Lung (tissue), 12 donors: ENCODE measurements around the gene ODAM. TPM values are rescaled to one million over a fixed set of nuclear protein-coding genes. Genes with fewer than 3 reads are reported as not detected.

Experiments used
- ATAC-seq: fragments of 200-7000 bp; cut with Tn5 transposase; one replicate; pipeline ENCODE4 v1.9.1; 2020; ENCODE audit warnings: moderate number of reproducible peaks; ENCODE audit not compliant: insufficient read depth, low FRiP score
- DNase-seq, 3 donors: peaks; one replicate each; pipeline ENCODE4 v3.0.0-alpha.2; 2013 to 2017
- H3K27ac ChIP-seq, 2 donors: one replicate each; pipeline ENCODE4 v1.5.1; 2013; ENCODE audit warnings: mild to moderate bottlenecking in 2 of 2, moderate library complexity in 2 of 2, control low read depth in 1 of 2, inconsistent platforms in 1 of 2, low read depth in 1 of 2, low read length in 1 of 2
- H3K27me3 ChIP-seq, 3 donors: one replicate each; pipeline ENCODE4 v1.5.1; 2013; ENCODE audit warnings: low read length in 2 of 3; ENCODE audit not compliant: control insufficient read depth in 3 of 3, insufficient read depth in 3 of 3
- H3K36me3 ChIP-seq, 4 donors: one replicate each; pipeline ENCODE4 v1.5.1; 2013; ENCODE audit warnings: low read length in 4 of 4, mild to moderate bottlenecking in 1 of 4, moderate library complexity in 1 of 4; ENCODE audit not compliant: control insufficient read depth in 4 of 4, insufficient read depth in 4 of 4
- H3K4me1 ChIP-seq, 5 donors: one replicate each; pipeline ENCODE4 v1.5.1; 2013; ENCODE audit warnings: low read length in 5 of 5, mild to moderate bottlenecking in 2 of 5, moderate library complexity in 1 of 5; ENCODE audit not compliant: control insufficient read depth in 5 of 5, insufficient read depth in 5 of 5
- H3K4me3 ChIP-seq: one replicate; pipeline ENCODE4 v1.5.1; 2013; ENCODE audit warnings: mild to moderate bottlenecking, control low read depth, moderate library complexity
- H3K9ac ChIP-seq, 2 donors: one replicate each; pipeline ENCODE4 v1.5.1; 2013; ENCODE audit warnings: low read length in 2 of 2, control low read depth in 1 of 2; ENCODE audit not compliant: insufficient read depth in 1 of 2
- H3K9me3 ChIP-seq, 4 donors: one replicate each; pipeline ENCODE4 v1.5.1; 2013; ENCODE audit warnings: low read length in 3 of 4, mild to moderate bottlenecking in 1 of 4, moderate library complexity in 1 of 4; ENCODE audit not compliant: control insufficient read depth in 4 of 4, insufficient read depth in 3 of 4
- WGBS, 2 donors: extraction: QIAGEN DNeasy Blood & Tissue Kit; methylation state at CpG; one replicate each; pipeline ENCODE4 v1.1.7; 2013; 5-methylcytosine and 5-hydroxymethylcytosine counted together
- polyA plus RNA-seq, 2 donors: library from polyadenylated mRNA; stranded (reverse); fragments of 200-250 nt; gene quantifications; one replicate each; pipeline ENCODE4 v1.2.1, GENCODE V29; 2013
- total RNA-seq, 2 donors: library from RNA; depleted of rRNA in 1 of 2; stranded (reverse); fragments of >200 nt in 1 of 2; gene quantifications; one replicate each; pipeline ENCODE4 v1.2.1, GENCODE V29; 2014 to 2021
- TF ChIP-seq, protein P1 (sequence below): IDR thresholded peaks from 2 replicates; pipeline ENCODE4 v1.5.1; 2012; ENCODE audit warnings: mild to moderate bottlenecking; ENCODE audit errors: control extremely low read depth, extremely low read depth
- donor health status: control.
- donor health status: control.
- donor health status: Bipolar disorder and iron deficiency.
- donor health status: healthy.
- donor health status: DM: yes; HTN: yes; CAD: no.

ODAM gene
- total and polyA plus RNA-seq, 4 donors = 1.6 to 8.8 (median 2.8) TPM

DNA sequence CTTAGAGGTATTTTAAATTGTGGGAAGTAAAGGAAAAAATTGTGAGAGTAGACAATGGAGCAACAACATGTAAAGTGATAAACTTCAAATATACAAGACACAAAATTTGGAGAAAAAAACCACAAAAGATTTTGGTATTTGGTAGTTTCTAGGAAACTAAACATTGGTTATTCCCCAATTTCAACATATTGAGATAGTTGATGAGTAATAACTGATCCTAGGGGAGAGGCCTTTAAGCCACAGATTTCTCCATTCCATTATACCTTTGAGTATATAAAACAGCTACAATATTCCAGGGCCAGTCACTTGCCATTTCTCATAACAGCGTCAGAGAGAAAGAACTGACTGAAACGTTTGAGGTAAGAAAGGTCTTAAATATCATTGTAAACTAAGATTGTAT, 30.3 kb downstream of the ODAM start, which contains the start of gene FDCSP:
TSS of gene FDCSP (plus strand) at position 301 of the 400 bp plus-strand sequence. CDS start 5,071 bp downstream, outside the sequence.
- no peak within 1 kb of the TSS for H3K27ac ChIP-seq
- no peak for DNase-seq
- H3K9me3 ChIP-seq = no peaks in the 10 kb centered on the region
- no peak within 1 kb of the TSS for H3K4me3 ChIP-seq
- H3K36me3 ChIP-seq = no peaks in the 10 kb centered on the region
- WGBS, 2 donors = 71 to 74% methylated on average over 2 of the region's 2 CpGs
- no peaks in the 10 kb centered on the region for H3K4me1 ChIP-seq
- no peaks in the 10 kb centered on the region for H3K27me3 ChIP-seq
- no peak for ATAC-seq
- no peak within 1 kb of the TSS for H3K9ac ChIP-seq
- TF ChIP-seq, protein P1, sequence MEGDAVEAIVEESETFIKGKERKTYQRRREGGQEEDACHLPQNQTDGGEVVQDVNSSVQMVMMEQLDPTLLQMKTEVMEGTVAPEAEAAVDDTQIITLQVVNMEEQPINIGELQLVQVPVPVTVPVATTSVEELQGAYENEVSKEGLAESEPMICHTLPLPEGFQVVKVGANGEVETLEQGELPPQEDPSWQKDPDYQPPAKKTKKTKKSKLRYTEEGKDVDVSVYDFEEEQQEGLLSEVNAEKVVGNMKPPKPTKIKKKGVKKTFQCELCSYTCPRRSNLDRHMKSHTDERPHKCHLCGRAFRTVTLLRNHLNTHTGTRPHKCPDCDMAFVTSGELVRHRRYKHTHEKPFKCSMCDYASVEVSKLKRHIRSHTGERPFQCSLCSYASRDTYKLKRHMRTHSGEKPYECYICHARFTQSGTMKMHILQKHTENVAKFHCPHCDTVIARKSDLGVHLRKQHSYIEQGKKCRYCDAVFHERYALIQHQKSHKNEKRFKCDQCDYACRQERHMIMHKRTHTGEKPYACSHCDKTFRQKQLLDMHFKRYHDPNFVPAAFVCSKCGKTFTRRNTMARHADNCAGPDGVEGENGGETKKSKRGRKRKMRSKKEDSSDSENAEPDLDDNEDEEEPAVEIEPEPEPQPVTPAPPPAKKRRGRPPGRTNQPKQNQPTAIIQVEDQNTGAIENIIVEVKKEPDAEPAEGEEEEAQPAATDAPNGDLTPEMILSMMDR = no peak

DNA sequence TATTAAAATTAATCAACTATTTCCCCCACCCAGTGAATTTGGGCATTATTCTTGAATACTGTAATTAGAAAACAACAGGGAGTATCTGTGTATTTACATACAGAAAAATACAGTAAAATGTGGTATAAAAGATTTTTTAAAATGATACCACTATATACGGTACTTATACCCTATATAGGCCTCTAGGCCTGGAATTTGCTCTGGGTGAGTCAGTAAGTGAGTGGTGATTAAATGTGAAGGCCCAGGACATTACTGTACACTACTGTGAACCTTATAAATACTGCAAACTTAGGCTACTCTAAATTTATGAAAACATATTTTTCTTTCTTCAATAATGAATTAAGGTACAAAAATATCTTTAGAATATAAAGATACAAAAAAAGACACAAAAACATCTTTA, 40.6 kb downstream of the ODAM start:
- Histone ChIP-seq H3K9me3 (no peaks in the 10 kb centered on the region), H3K4me1 (peaks cover 0 to 29% (median 0%) of the 10 kb centered on the region in 5 donors), H3K4me3 (no peak overlapping the region), H3K27me3 (no peaks in the 10 kb centered on the region), H3K27ac (no peak overlapping the region), H3K9ac (no peak overlapping the region), H3K36me3 (no peaks in the 10 kb centered on the region)
- DNase-seq (no peak), ATAC-seq (no peak)
- WGBS, 2 donors = 51 to 92% methylated on average over 1 of the region's 1 CpG
- TF ChIP-seq, protein P1 = no peak

DNA sequence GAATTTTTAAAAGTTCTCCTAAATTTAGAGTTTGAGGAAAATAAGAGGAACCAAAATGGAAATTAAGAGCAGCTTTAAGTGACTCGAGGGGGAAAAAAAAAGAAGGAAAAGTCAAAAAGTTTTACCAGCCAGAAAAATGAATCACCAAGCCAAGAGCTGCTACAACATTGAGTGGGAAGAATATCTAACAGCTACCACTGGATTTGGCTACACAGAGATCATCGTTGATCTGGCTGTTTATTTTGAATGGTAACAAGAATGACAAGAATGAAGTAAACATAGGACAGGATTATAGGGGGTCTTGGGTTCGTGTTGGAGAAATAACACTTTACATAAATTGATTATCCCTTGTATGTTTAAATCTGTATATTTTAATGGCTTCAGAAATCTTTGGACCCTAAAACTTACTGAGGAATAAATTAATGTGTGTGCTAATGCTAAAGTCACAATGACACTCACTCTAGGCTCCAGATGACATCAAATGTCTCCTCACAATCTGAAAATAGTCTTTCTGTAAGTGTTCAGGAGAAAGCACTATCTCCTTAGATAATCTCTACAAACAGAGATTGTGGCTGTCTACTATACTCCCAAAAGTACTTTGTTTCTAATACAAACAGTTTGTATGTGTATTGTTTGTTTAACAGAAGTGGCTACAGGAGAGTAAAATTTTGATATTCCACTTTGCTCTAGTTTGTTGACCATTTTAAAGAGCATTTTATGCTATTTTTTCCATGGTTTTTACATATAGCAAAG, 43.8 kb downstream of the ODAM start:
- no peaks in the 10 kb centered on the region for H3K27me3 ChIP-seq
- H3K36me3 ChIP-seq = no peaks in the 10 kb centered on the region
- no peak overlapping the region for H3K27ac ChIP-seq
- peak; percentile 12 to 75 (median 65) for DNase-seq
- no peak overlapping the region for H3K4me3 ChIP-seq
- TF ChIP-seq, protein P1 = no peak
- no peak for ATAC-seq
- H3K4me1 ChIP-seq = peaks cover 0 to 32% (median 0%) of the 10 kb centered on the region in 5 donors
- 38 to 44% methylated on average over 3 of the region's 3 CpGs for WGBS, 2 donors
- H3K9ac ChIP-seq = no peak overlapping the region
- H3K9me3 ChIP-seq = no peaks in the 10 kb centered on the region
